Endothelial cell of umbilical vein (primary cell): ENCODE measurements around the gene PHPT1.

ENCODE experiments used
- EZH2 ChIP-seq: IDR thresholded peaks from 2 replicates; pipeline ENCODE4 v1.6.1; 2012; ENCODE audit warnings: borderline replicate concordance, low read depth, mild to moderate bottlenecking, moderate library complexity, low read length, inconsistent platforms; ENCODE audit not compliant: severe bottlenecking
- FOS ChIP-seq: IDR thresholded peaks from 2 replicates; pipeline ENCODE4 v1.6.1; 2011; ENCODE audit warnings: mild to moderate bottlenecking, low read length, moderate library complexity, borderline replicate concordance; ENCODE audit not compliant: insufficient read depth
- GATA2 ChIP-seq: IDR thresholded peaks from 2 replicates; pipeline ENCODE4 v1.7.0; 2011; ENCODE audit warnings: low read depth, mild to moderate bottlenecking, moderate library complexity, mixed read lengths, low read length; ENCODE audit not compliant: insufficient read length, insufficient read depth
- JUN ChIP-seq: IDR thresholded peaks from 2 replicates; pipeline ENCODE4 v1.6.1; 2011; ENCODE audit warnings: borderline replicate concordance, low read depth; ENCODE audit not compliant: insufficient read length, insufficient read depth
- MYC ChIP-seq: IDR thresholded peaks from one replicate; pipeline ENCODE4 v1.6.1; 2011; ENCODE audit warnings: mild to moderate bottlenecking, low read depth, low read length
- POLR2A ChIP-seq: IDR thresholded peaks from 2 replicates; pipeline ENCODE4 v1.6.1; 2012; ENCODE audit warnings: low read depth, mild to moderate bottlenecking, control low read depth, low read length
- POLR2AphosphoS5 ChIP-seq: IDR thresholded peaks from 2 replicates; pipeline ENCODE4 v1.6.1; 2012; ENCODE audit warnings: low read depth, mild to moderate bottlenecking, control low read depth, low read length, moderate library complexity; ENCODE audit not compliant: insufficient read depth
- TF ChIP-seq, protein P1 (sequence below), 2 donors: IDR thresholded peaks; 1 replicate in 1 of 2; 2 replicates in 1 of 2; pipeline ENCODE4 v1.5.1; 2011; ENCODE audit warnings: low read length in 2 of 2, mild to moderate bottlenecking in 2 of 2, moderate library complexity in 2 of 2, control low read depth in 1 of 2, inconsistent platforms in 1 of 2, low read depth in 1 of 2; ENCODE audit not compliant: insufficient read depth in 1 of 2; ENCODE audit errors: extremely low read depth in 1 of 2
- TF ChIP-seq, protein P2 (sequence below): IDR thresholded peaks from 2 replicates; pipeline ENCODE4 v1.6.1; 2011; ENCODE audit not compliant: insufficient read depth, insufficient read length

GRCh38 chr9:136860529-136860928 is 11.3 kb downstream of the PHPT1 start:
- TF ChIP-seq JUN (no peak), POLR2A (no peak), MYC (no peak), GATA2 (no peak), POLR2AphosphoS5 (no peak), FOS (no peak), EZH2 (no peak)
- TF ChIP-seq, protein P1, sequence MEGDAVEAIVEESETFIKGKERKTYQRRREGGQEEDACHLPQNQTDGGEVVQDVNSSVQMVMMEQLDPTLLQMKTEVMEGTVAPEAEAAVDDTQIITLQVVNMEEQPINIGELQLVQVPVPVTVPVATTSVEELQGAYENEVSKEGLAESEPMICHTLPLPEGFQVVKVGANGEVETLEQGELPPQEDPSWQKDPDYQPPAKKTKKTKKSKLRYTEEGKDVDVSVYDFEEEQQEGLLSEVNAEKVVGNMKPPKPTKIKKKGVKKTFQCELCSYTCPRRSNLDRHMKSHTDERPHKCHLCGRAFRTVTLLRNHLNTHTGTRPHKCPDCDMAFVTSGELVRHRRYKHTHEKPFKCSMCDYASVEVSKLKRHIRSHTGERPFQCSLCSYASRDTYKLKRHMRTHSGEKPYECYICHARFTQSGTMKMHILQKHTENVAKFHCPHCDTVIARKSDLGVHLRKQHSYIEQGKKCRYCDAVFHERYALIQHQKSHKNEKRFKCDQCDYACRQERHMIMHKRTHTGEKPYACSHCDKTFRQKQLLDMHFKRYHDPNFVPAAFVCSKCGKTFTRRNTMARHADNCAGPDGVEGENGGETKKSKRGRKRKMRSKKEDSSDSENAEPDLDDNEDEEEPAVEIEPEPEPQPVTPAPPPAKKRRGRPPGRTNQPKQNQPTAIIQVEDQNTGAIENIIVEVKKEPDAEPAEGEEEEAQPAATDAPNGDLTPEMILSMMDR (IDR thresholded peaks at IDR 0.05; ENCODE audit: extremely low read depth in 1 of 2, insufficient read depth in 1 of 2, low read depth in 1 of 2, low read length in 2 of 2): no peak
- TF ChIP-seq, protein P2, sequence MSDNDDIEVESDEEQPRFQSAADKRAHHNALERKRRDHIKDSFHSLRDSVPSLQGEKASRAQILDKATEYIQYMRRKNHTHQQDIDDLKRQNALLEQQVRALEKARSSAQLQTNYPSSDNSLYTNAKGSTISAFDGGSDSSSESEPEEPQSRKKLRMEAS: no peak
